SJCRH30 (cell line): ENCODE measurements around the gene MED22. TPM values are rescaled to one million over a fixed set of nuclear protein-coding genes. Genes with fewer than 3 reads are reported as not detected.
"Not testable (repeated sequence)": the region's sequence is repeated elsewhere in the genome, so short reads cannot be mapped to it uniquely, and the experiment has no call there.

Experiments used
- DNase-seq, 2 experiments: peaks; one replicate each; pipeline ENCODE4 v3.0.0-alpha.2; 2015 to 2020
- H3K27ac ChIP-seq: fragments of 250-450 bp; sonication (Bioruptor Pico); 2 replicates; pipeline ENCODE4 v1.5.1; 2020; ENCODE audit warnings: mild to moderate bottlenecking, moderate library complexity
- H3K27me3 ChIP-seq: fragments of 250-450 bp; sonication (Bioruptor Pico); 2 replicates; pipeline ENCODE4 v1.5.1; 2020; ENCODE audit warnings: mild to moderate bottlenecking, moderate library complexity
- H3K36me3 ChIP-seq: fragments of 250-450 bp; sonication (Bioruptor Pico); 2 replicates; pipeline ENCODE4 v1.5.1; 2020; ENCODE audit warnings: mild to moderate bottlenecking, moderate library complexity
- H3K4me1 ChIP-seq: fragments of 250-450 bp; sonication (Bioruptor Pico); 2 replicates; pipeline ENCODE4 v1.5.1; 2020; ENCODE audit warnings: mild to moderate bottlenecking, moderate library complexity
- H3K4me3 ChIP-seq: fragments of 250-450 bp; sonication (Bioruptor Pico); 2 replicates; pipeline ENCODE4 v1.5.1; 2020; ENCODE audit warnings: mild to moderate bottlenecking, moderate library complexity
- H3K9me3 ChIP-seq: fragments of 250-450 bp; sonication (Bioruptor Pico); replicated peaks from 2 replicates; pipeline ENCODE4 v1.5.1; 2020; ENCODE audit warnings: mild to moderate bottlenecking, moderate library complexity
- total RNA-seq: library from RNA; depleted of rRNA; stranded (reverse); fragments of >200 nt; shearing (Covaris generic); gene quantifications from 2 replicates; pipeline ENCODE4 v1.2.3, GENCODE V29; 2014

MED22 gene
- total RNA-seq, 1 experiment from 2014 or later: 71.8 TPM

- Histone ChIP-seq H3K27ac (no peak overlapping the region), H3K36me3 (peaks cover 48% of the 10 kb centered on the region), H3K27me3 (no peaks in the 10 kb centered on the region), H3K4me1 (peaks cover 13% of the 10 kb centered on the region), H3K4me3 (no peak overlapping the region), H3K9me3 (no peaks in the 10 kb centered on the region)
- peak; percentile 45 to 46 for DNase-seq
These were observed 6.4 kb downstream of the MED22 start for GRCh38 chr9:133341369-133342068.

DNA sequence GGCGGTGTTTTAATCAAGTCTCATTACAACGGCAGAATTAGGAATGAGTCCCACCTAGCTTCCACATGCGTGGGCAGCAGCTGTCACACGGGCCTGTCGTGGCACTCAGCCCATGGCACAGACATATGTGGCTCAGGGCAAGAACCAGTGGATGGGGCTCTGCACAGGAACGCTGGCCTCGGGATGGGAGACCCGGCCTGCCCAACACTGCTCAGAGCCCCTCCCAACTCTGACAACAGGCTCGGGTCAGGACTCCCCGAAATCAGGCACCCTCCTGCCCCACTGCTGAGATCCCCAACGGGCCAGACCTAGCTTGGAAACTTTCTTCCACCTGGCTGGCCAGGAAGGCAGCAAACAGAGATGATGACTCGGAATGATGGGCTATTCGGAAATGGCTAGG lies 7.0 kb downstream of the MED22 start:
- Histone ChIP-seq H3K27me3 (no peaks in the 10 kb centered on the region), H3K36me3 (peaks cover 47% of the 10 kb centered on the region)

GRCh38 chr9:133340256-133340655 lies 7.7 kb downstream of the MED22 start:
- peaks cover 40% of the 10 kb centered on the region for H3K36me3 ChIP-seq
- H3K4me3 ChIP-seq: no peak overlapping the region
- no peaks in the 10 kb centered on the region for H3K27me3 ChIP-seq
- no peaks in the 10 kb centered on the region for H3K9me3 ChIP-seq
- no peak for DNase-seq
- peaks cover 11% of the 10 kb centered on the region for H3K4me1 ChIP-seq
- no peak overlapping the region for H3K27ac ChIP-seq

More for the DNA sequence above, 7.0 kb downstream of the MED22 start:
- Histone ChIP-seq H3K27ac (no peak overlapping the region), H3K4me1 (peaks cover 11% of the 10 kb centered on the region), H3K9me3 (no peaks in the 10 kb centered on the region), H3K4me3 (no peak overlapping the region)
- DNase-seq: no peak

DNA sequence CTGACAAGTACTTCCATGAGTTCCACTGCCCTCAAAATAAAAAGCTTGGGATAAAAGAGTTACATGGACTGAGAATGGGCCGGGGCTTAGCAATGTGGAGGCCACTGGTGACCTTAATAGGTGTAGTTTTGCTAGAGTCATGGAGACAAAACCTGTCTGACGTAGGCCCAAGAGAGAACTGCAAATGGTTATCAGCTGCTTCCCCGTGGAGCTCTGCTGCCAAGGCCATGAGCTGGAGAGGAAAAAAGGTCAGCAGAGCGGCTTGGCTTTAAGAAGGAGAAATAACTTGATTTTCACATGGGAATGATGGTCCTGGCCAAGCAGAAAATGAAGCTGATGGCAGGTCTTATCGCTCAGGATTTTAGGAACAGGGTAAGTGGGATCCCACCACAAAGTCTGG lies 8.3 kb downstream of the MED22 start:
- no peaks in the 10 kb centered on the region for H3K27me3 ChIP-seq
- no peaks in the 10 kb centered on the region for H3K9me3 ChIP-seq
- no peak overlapping the region for H3K4me3 ChIP-seq
- H3K36me3 ChIP-seq: peaks cover 37% of the 10 kb centered on the region
- DNase-seq: no peak
- no peak overlapping the region for H3K27ac ChIP-seq
- peaks cover 11% of the 10 kb centered on the region for H3K4me1 ChIP-seq

DNA sequence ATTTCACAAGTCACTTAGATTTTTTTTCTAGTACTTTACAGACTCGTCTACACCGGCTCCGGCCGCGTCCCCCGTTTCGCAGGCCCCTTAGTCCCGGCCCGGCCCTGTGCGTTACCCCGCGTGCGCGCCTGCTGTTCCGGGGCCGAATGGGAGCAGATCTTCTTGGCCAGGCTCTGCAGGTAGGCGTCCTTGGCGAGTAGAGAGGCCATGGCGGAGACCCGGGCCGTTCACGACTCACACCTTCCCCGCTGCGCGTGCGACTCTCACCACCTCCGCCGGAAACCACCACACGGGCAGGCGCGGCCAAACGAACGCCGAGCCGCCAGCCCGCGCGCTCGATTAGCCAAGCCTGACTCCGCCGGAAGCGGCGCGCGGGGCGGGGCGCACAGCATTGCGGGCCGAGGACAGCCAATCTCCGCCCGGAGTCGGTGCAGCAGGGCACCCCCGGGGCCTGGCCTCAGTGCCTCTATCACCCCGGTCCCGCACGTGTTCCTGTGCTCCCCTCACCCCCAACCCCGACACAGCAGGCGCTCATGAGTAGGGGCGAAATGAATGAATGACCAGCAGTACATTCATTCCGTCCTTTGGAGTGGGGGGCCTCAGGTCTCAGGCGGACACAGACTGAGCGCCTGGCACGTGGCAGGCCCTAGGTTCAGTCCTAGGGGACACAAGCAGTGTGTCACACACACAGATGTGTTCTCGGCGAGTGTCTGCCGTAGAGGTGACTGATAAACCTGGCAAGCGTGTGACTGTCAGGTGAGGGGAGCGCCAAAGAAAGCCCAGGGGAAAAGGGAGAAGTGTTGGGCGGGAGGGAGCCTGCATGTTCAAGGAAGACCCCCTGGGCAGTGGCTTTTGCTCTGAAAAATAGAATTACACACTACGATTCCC lies 11.8 kb downstream of the MED22 start, which contains the start of gene SURF6:
SURF6 (minus strand) TSS at position 265 of the 888 bp plus-strand sequence; CDS start at position 209, 56 bp downstream.
- DNase-seq: peak; percentile 93 to 94
- Histone ChIP-seq H3K27me3 (no peaks in the 10 kb centered on the region), H3K9me3 (no peaks in the 10 kb centered on the region), H3K4me1 (no peaks in the 10 kb centered on the region), H3K27ac (peak within 1 kb of the TSS; percentile 37; the same call in 1 of the 2 replicates), H3K4me3 (peak within 1 kb of the TSS; percentile 83), H3K36me3 (peaks cover 43% of the 10 kb centered on the region)

DNA sequence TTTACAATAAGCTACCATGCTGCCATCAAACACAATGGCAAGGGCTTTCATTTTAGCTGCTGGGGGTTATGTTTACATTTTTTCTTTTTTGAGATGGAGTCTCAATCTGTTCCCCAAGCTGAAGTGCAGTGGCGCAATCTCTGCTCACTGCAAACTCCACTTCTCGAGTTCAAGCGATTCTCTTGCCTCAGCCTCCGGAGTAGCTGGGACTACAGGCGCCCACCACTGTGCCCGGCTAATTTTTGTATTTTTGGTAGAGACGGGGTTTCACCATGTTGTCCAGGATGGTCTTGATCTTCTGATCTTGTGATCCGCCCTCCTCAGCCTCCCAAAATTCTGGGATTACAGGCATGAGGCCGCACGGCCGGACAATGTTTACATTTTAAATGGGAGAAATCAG lies 13.0 kb downstream of the MED22 start:
- peak overlapping the region; percentile 83 for H3K4me3 ChIP-seq
- H3K27ac ChIP-seq, H3K4me1 ChIP-seq, H3K9me3 ChIP-seq, H3K27me3 ChIP-seq, DNase-seq: not testable (repeated sequence)
- peaks cover 46% of the 10 kb centered on the region for H3K36me3 ChIP-seq

DNA sequence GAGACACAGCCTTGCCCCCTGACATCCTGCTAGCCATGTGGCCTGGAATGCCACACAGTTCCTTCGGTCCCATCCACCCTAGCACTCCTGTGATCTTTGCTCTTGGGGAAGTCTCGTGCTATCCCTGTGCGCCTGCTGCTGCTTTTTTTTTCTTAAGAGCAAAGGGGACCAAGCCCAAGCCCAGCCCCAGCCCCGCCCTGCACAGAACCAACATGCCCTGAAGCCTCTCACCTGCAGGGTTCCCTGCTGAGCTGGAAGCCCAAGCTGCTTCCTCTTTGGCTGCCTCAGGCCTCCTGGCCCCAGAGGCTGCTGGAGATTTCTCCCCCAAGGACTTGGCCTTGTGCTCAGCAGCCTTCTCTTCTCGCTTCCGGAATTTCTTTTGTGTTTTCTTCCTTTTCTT lies 13.8 kb downstream of the MED22 start:
- no peak overlapping the region for H3K27ac ChIP-seq

GRCh38 chr9:133333566-133333965 lies 14.4 kb downstream of the MED22 start:
- no peak overlapping the region for H3K27ac ChIP-seq
- H3K9me3 ChIP-seq: no peaks in the 10 kb centered on the region
- H3K4me1 ChIP-seq: no peaks in the 10 kb centered on the region
- H3K27me3 ChIP-seq: no peaks in the 10 kb centered on the region
- no peak overlapping the region for H3K4me3 ChIP-seq
- peaks cover 44% of the 10 kb centered on the region for H3K36me3 ChIP-seq
- no peak for DNase-seq

More for the DNA sequence above, 13.8 kb downstream of the MED22 start:
- Histone ChIP-seq H3K9me3 (no peaks in the 10 kb centered on the region), H3K36me3 (peaks cover 44% of the 10 kb centered on the region), H3K4me1 (no peaks in the 10 kb centered on the region), H3K27me3 (no peaks in the 10 kb centered on the region), H3K4me3 (no peak overlapping the region)
- DNase-seq: no peak

DNA sequence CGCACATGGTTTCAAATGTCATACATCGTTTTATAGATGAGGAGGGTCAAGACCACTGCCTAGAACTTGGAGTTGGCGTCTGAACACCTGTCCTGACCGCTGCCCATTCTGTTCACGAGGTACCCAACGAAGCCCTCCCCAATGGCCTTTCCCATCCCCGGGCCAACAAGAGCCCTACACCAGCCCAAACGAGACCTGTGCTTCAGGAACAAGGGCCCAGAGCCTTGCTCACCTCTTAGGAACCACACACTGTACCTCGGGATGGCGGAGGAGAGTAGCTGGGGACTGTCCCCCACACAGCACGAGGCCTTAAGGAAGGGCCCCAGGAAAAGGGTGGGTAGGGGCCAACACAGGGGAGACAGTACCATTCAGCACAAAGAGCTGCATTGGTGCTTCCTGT lies 14.9 kb downstream of the MED22 start:
- Histone ChIP-seq H3K27me3 (no peaks in the 10 kb centered on the region), H3K9me3 (no peaks in the 10 kb centered on the region), H3K4me1 (no peaks in the 10 kb centered on the region), H3K27ac (no peak overlapping the region), H3K36me3 (peaks cover 44% of the 10 kb centered on the region), H3K4me3 (no peak overlapping the region)
- DNase-seq: no peak

DNA sequence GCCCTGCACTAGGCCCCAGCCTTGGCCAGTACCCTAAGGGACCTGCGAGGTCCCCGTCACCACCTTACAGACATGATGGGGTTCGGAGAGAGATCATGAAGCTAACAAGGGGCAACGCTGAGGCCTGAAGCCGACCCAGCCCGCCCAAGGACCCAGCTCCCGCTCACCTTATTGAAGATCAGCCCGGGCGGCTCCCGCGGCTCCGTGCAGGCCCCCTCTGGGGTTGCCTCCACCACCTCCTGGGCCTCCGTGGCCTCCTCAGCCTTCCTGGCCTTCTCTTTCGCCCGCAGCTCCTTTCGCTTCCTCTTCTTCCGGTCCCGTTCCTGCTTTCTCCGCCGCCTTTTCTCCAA lies 15.6 kb downstream of the MED22 start:
- DNase-seq: no peak
- Histone ChIP-seq H3K36me3 (peaks cover 44% of the 10 kb centered on the region), H3K27me3 (no peaks in the 10 kb centered on the region), H3K27ac (no peak overlapping the region), H3K9me3 (no peaks in the 10 kb centered on the region), H3K4me3 (no peak overlapping the region), H3K4me1 (no peaks in the 10 kb centered on the region)

- peaks cover 44% of the 10 kb centered on the region for H3K36me3 ChIP-seq
- no peak overlapping the region for H3K4me3 ChIP-seq
- no peaks in the 10 kb centered on the region for H3K27me3 ChIP-seq
- H3K9me3 ChIP-seq: no peaks in the 10 kb centered on the region
- H3K4me1 ChIP-seq: no peaks in the 10 kb centered on the region
- no peak overlapping the region for H3K27ac ChIP-seq
- no peak for DNase-seq
These were observed 16.1 kb downstream of the MED22 start for GRCh38 chr9:133331641-133332380.

DNA sequence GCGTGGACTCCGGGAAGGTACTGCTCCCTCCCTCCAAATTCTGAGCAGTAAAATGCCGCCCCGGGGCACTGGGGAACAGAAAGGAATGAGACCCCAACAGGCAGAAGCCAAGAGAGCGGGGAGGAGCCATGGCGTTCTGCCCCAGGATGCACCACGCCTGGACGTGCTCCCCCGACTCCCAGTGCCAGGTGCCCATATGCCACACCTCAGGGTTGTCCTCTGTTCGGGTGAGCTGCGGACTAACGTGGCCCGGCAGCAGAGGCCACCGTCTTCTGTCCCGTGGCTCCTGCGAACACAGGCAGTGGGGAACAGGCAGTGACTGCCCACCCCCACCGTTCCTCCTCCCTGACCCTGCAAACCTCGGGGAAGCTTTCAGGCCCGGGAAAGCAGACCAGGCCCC lies 16.7 kb downstream of the MED22 start:
- no peak for DNase-seq
- no peak overlapping the region for H3K27ac ChIP-seq
- no peaks in the 10 kb centered on the region for H3K4me1 ChIP-seq
- H3K36me3 ChIP-seq: peaks cover 44% of the 10 kb centered on the region
- no peaks in the 10 kb centered on the region for H3K27me3 ChIP-seq
- no peak overlapping the region for H3K4me3 ChIP-seq
- H3K9me3 ChIP-seq: no peaks in the 10 kb centered on the region

- H3K4me1 ChIP-seq, DNase-seq, H3K27ac ChIP-seq, H3K4me3 ChIP-seq, H3K9me3 ChIP-seq, H3K27me3 ChIP-seq: not testable (repeated sequence)
- peaks cover 41% of the 10 kb centered on the region for H3K36me3 ChIP-seq
These were observed 18.4 kb downstream of the MED22 start for GRCh38 chr9:133329306-133330156.

DNA sequence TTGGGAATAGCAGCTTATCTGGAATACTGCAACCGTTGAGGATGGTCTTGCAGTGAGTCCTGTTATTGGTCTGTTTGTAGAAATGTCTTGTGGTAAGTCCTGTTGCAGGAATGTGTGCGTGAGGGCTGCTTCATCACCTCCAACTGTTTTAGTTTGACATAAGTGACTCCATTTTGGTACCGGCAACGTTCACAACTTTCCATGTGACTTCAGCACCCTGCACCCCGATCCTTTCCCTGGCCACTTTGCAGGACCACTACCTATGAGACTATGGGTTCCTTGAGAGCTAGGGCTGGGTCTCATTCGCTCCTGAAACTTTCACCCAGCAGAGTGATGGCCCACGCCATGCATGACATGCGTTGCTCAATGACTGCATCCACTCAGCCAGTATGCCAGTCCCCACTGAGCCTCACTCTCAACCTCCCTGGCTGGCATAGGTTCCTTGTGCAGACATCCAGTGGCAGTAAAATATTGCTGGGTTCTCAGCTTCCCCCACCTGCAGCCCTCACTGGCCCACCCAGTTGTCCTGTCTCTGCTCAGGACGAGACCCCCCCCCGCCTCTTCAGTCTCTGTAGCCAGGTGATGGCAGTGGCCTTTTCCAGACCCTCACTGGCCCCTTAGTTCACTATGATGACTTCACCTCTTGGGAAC lies 20.0 kb downstream of the MED22 start:
- H3K9me3 ChIP-seq: no peaks in the 10 kb centered on the region
- H3K4me3 ChIP-seq: no peak overlapping the region
- DNase-seq: no peak
- H3K27me3 ChIP-seq: no peaks in the 10 kb centered on the region
- peaks cover 25% of the 10 kb centered on the region for H3K36me3 ChIP-seq
- no peak overlapping the region for H3K27ac ChIP-seq
- H3K4me1 ChIP-seq: no peaks in the 10 kb centered on the region
